NCI-H2171 treated with DMSO at 0.1 percent for 48 hours (cell line): Measurements from ENCODE around the gene BCAT1.
A peak's percentile ranks its signal among the peaks of the same experiment; 100 is the strongest.
"Not testable (repeated sequence)": the region's sequence is repeated elsewhere in the genome, so short reads cannot be mapped to it uniquely, and the experiment has no call there.

Experiments
- DNase-seq: peaks from one replicate; lab custom pipeline; 2025; lab: John Stamatoyannopoulos, UW

The BCAT1 gene

GRCh38 chr12:24956351-24956750 is 7.5 kb upstream of the BCAT1 start:
- DNase-seq: not testable (repeated sequence)

DNA sequence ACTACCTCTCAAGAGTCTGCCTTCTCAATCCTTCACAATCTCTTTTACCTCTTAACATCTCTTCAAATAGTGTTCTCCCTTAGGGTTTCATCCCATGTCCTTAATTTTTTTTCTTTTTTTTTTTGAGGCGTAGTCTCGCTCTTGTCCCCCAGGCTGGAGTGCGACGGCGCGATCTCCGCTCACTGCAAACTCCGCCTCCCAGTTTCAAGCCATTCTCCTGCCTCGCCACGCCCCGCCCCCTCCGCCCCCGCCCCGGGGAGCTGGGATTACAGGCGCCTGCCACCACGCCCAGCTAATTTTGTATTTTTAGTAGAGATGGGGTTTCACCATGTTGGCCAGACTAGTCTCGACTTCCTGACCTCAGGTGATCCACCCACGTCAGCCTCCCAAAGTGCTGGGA is 7.0 kb upstream of the BCAT1 start:
- DNase-seq: no peak

DNA sequence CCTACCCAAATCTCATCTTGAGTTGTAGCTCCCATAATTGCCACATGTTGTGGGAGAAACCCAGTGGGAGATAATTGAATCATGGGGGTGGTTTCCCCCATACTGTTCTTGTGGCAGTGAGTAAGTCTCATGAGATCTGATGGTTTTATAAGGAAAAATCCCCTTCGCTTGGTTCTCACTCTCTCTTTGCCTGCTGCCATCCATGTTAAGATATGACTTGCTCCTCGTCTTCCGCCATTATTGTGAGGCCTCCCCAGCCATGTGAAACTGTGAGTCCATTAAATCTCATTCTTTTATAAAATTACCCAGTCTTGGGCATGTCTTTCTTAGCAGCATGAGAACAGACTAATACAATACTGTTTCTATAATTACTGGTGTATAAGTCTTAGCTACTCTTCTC is 6.5 kb upstream of the BCAT1 start:
- DNase-seq: no peak

- DNase-seq: no peak
These were observed 5.4 kb upstream of the BCAT1 start for GRCh38 chr12:24954261-24954660.

DNA sequence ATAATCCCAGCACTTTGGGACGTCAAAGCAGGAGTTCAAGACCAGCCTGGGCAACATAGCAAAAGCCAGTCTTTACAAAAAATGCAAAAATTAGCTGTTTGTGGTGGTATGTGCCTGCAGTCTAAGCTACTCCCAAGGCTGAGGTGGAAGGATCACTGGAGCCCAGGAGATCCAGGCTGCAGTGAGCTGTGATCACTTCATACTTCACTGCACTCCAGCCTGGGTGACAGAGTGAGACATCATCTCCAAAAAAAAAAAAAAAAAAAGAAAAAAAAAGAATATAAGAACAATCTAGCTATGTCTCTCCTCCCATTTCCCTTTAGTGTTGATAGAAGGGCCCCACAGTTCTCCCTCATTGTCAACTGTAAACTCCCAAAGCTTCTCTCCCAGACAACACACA is 3.5 kb upstream of the BCAT1 start:
- DNase-seq: no peak

GRCh38 chr12:24950231-24950834 is 1.4 kb upstream of the BCAT1 start:
- no peak for DNase-seq

DNA sequence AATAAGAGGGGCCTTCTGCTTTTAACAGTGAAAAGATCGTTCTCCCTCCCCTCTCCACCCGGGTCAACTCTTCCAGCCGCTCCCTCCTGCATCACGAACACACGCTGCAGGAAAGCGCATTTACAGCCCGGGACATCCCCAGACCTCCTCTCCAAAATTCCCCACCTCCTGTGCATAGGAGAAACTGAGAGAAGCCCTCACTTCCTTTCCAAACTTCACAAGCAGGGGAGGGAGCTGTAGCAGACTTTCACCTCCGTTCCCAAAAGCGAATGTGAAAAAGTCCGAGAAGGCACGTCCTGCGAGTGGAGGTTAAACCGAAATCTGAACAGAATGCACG is 513 bp downstream of the BCAT1 start:
- DNase-seq: no peak

GRCh38 chr12:24947541-24948419 is 1.1 kb downstream of the BCAT1 start:
- DNase-seq: no peak

GRCh38 chr12:24945845-24946244 is 3.1 kb downstream of the BCAT1 start:
- no peak for DNase-seq

GRCh38 chr12:24945039-24945438 is 3.9 kb downstream of the BCAT1 start:
- peak; percentile 79 for DNase-seq

GRCh38 chr12:24944601-24944975 is 4.3 kb downstream of the BCAT1 start:
- DNase-seq: no peak

DNA sequence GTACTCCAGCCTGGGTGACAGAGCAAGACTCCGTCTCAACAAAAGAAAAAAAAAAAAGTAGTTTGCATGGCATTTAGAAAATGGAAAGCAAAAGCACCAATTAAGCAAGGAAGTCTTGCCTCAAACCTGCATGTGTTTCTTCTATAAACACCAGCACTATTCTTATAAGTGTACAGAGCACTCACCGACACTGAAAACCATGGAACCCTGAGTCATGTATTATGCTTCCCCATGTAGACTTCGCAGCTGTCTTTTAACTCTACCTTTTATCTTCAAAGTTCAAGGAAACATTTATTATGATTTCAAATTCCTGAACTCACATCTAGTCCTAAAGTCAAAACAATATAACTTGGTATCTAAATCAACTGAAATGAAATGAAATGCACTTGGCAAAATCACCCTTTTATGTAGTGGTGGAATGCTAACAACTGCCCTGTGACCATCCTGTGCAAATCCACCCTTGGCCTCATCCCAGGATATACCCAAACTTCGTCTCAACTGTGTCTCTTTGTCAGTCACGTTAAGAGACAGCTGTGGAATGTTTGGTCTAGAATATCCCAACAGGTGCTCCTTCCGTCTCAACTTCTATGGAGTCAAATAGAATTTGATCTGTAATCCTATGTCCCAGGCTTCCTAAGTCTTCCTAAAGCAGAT is 4.8 kb downstream of the BCAT1 start:
- peak; percentile 54 for DNase-seq

- no peak for DNase-seq
These were observed 8.7 kb downstream of the BCAT1 start for GRCh38 chr12:24940157-24940556.

DNA sequence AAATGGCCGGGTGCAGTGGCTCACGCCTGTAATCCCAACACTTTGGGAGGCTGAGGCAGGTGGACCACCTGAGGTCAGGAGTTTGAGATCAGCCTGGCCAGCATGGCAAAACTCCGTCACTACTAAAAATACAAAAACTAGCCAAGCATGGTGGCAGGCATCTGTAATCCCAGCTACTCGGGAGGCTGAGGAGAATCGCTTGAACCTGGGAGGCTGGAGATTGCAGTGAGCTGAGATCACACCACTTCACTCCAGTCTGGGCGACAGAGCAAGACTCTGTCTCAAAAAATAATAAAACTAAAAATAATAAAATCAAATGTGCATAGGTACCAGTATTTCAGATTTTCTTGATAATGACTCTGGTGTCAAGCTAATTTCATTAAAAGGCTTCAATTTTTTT is 9.3 kb downstream of the BCAT1 start:
- not testable (repeated sequence) for DNase-seq

DNA sequence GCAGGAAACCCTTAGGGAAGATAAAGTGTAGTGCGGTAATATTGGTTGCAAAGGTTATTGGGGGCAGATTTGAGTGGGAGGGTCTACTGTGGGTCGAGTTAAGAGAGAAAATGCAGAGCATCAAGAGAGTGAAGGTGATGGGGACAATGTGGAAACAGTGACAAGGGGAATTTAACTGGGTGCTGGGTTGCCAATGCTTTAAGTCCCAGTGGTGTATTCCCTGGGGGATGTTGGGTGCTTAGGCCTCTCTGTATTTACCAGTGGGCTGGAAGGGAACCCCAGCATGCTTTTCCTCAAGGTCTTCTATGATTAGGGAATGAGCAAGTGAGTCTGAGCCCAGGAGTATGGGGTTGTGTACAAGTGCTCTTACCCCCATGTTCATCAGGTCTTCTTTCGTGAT is 10.6 kb downstream of the BCAT1 start:
- no peak for DNase-seq

GRCh38 chr12:24937553-24938244 is 11.2 kb downstream of the BCAT1 start:
- DNase-seq: no peak

DNA sequence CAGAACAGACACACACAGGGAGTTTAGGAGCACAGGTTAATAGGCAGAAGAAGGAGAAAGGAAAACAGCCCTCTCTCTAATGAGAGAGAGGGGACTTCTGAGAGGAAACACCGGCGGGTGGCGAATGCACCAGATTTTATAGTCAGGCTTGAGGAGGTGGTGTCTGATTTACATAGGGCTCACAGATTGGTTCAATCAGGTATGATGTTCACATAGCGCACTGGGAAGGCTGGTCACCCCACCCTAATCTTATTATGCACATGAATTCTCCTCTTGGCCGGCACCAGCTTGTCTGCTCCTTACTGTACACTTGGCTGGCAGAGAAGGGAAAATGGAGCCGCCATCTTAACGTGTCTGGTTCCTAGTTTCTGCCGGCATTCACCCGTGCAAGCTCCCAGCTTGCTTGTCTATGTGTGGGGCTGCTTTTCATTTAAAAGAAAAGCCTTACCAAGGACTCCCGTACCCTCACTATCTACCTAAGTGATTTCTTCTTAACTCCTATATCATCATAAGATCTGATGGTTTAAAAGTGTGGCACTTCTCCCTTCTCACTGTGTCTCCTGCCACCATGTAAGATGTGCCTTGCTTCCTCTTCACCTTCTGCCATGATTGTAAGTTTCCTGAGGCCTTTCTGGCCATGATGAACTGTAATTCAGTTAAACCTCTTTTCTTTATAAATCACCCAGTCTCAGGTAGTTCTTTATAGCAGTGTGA is 15.1 kb downstream of the BCAT1 start:
- no peak for DNase-seq

- DNase-seq: no peak
These were observed 17.1 kb downstream of the BCAT1 start for GRCh38 chr12:24931666-24932405.

DNA sequence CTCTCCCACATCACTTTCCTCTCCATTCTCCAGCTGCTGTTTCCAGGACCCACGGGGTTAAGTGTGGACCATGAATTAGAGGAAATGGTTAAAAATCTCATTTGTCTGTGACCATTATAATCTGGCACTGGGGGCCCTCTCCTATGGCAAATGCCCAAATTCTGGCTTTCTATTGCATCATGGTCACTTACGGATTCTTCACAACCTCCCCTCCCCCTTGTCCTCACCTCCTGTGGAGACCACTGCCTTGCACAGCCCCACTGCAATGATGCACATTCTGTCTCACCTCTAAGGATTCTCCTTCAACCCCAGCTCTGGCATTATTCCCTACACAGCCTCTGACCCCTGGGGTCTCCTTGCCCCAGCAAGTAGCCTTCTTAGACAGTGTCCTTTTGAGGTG is 18.9 kb downstream of the BCAT1 start:
- no peak for DNase-seq

DNA sequence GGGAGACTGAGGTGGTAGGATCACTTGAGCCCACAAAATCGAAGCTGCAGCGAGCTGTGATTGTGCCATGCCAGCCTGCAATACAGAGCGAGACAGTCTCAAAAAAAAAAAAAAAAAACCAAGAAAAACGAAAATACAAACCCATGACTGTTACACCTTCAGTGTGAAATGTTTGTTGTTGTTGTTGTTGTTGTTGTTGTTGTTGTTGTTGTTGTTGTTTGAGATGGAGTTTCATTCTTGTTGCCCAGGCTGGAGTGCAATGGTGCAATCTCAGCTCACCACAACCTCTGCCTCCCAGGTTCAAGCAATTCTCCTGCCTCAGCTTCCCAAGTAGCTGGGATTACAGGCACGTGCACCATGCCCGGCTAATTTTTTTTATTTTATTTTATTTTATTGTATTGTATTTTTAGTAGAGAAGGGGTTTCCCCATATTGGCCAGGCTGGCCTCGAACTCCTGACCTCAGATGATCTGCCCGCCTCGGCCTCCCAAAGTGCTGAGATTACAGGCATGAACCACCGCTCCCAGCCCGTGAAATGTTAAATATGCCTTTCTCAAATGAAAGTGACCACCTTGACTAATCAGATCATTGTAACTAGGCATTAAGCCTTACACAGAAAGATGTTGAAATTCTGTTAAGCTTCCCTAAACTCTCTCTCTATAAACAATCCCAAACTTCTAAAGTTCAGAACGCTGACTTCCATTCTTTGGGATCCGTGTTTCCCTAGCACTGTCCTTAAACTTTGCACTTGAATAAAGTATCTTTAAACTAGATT is 20.2 kb downstream of the BCAT1 start:
- not testable (repeated sequence) for DNase-seq

DNA sequence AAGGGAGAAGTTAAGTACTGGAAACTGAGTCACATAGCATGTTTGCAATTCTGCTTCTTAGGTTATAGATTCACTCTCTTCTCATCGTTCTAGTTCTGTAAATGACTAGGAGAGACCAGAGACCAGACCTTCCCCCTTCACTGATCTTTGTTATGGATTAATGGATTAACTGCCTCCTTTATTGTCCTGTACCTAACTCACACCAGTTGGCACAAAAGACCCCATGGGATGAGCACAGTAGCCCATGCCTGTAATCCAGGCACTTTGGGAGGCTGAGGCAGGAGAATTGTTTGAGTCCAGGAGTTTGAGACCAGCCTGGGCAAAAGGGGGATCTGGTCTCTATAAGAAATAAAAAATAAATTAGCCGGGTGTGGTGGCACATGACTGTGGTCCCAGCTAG is 20.8 kb downstream of the BCAT1 start:
- no peak for DNase-seq
